HepG2 (cell line): Measurements from ENCODE around the gene GALNT16. TPM values are rescaled to one million over a fixed set of nuclear protein-coding genes. Genes with fewer than 3 reads are reported as not detected.

ENCODE experiments used
- AGO2 ChIP-seq: fragments of 200-400 bp; formaldehyde crosslinking; optimal IDR thresholded peaks from 2 replicates; pipeline ENCODE3; 2017; ENCODE audit warnings: mild to moderate bottlenecking, low read depth, low read length, moderate library complexity
- CCDC6 ChIP-seq: sonication (generic); formaldehyde crosslinking; IDR thresholded peaks from 2 replicates; pipeline ENCODE4 v1.8.1; 2022; ENCODE audit warnings: mild to moderate bottlenecking, missing genetic modification reagents, moderate library complexity
- DR1 ChIP-seq: sonication (generic); formaldehyde crosslinking; IDR thresholded peaks from 2 replicates; pipeline ENCODE4 v1.8.0; 2021; ENCODE audit warnings: mild to moderate bottlenecking, missing genetic modification reagents, inconsistent platforms
- EZH2 ChIP-seq: conservative IDR thresholded peaks from 2 replicates; pipeline ENCODE4 v1.6.1; 2012; ENCODE audit warnings: mild to moderate bottlenecking, low read depth, low read length, moderate library complexity
- HNRNPH1 ChIP-seq: fragments of 200-400 bp; formaldehyde crosslinking; optimal IDR thresholded peaks from 2 replicates; pipeline ENCODE3; 2017; ENCODE audit warnings: mild to moderate bottlenecking, low read depth, low read length
- KLF6 ChIP-seq: IDR thresholded peaks from 2 replicates; pipeline ENCODE4 v1.8.0; 2016; ENCODE audit warnings: missing biosample characterization, missing genetic modification reagents
- NR2F6 ChIP-seq, 2 experiments: IDR thresholded peaks; 2 replicates each; pipeline ENCODE4 v1.6.1; 2016; ENCODE audit warnings: antibody characterized with exemption in 1 of 2, mild to moderate bottlenecking in 1 of 2
- PAX8 ChIP-seq: sonication (generic); formaldehyde crosslinking; IDR thresholded peaks from 2 replicates; pipeline ENCODE4 v1.8.0; 2022; ENCODE audit warnings: mild to moderate bottlenecking, missing genetic modification reagents, borderline replicate concordance
- SALL1 ChIP-seq: sonication (generic); formaldehyde crosslinking; IDR thresholded peaks from 2 replicates; pipeline ENCODE4 v1.8.0; 2022; ENCODE audit warnings: mild to moderate bottlenecking, missing genetic modification reagents
- SMAD1 ChIP-seq: sonication (generic); formaldehyde crosslinking; IDR thresholded peaks from 2 replicates; pipeline ENCODE4 v1.4.0; 2020; ENCODE audit warnings: missing genetic modification reagents, low read depth, mild to moderate bottlenecking, borderline replicate concordance
- SOX6 ChIP-seq, 2 experiments: fragments of 450-650 bp in 1 of 2; sonication (generic) in 1 of 2; formaldehyde crosslinking in 1 of 2; IDR thresholded peaks; 2 replicates each; pipeline versions ENCODE4 v1.4.0 to v1.6.1; 2017 to 2020; ENCODE audit warnings: antibody characterized with exemption in 1 of 2, mild to moderate bottlenecking in 1 of 2, missing genetic modification reagents in 1 of 2
- TEAD3 ChIP-seq: optimal IDR thresholded peaks from 2 replicates; pipeline ENCODE3; 2016; ENCODE audit warnings: borderline replicate concordance
- ZBTB38 ChIP-seq: sonication (generic); formaldehyde crosslinking; IDR thresholded peaks from 2 replicates; pipeline ENCODE4 v1.5.1; 2020; ENCODE audit warnings: mild to moderate bottlenecking, missing genetic modification reagents
- ZFYVE20 ChIP-seq: sonication (generic); formaldehyde crosslinking; IDR thresholded peaks from 2 replicates; pipeline ENCODE4 v1.8.0; 2023; ENCODE audit warnings: low read depth, mild to moderate bottlenecking, moderate library complexity, missing genetic modification reagents, borderline replicate concordance
- ZNF124 ChIP-seq: sonication (generic); formaldehyde crosslinking; IDR thresholded peaks from 2 replicates; pipeline ENCODE4 v1.4.0; 2020; ENCODE audit warnings: missing genetic modification reagents
- ZNF607 ChIP-seq: sonication (generic); formaldehyde crosslinking; IDR thresholded peaks from 2 replicates; pipeline ENCODE4 v1.5.1; 2020; ENCODE audit warnings: missing genetic modification reagents, mild to moderate bottlenecking, borderline replicate concordance
- ZNF616 ChIP-seq: sonication (generic); formaldehyde crosslinking; IDR thresholded peaks from 2 replicates; pipeline ENCODE4 v1.5.0; 2020; ENCODE audit warnings: low read depth, mild to moderate bottlenecking, missing genetic modification reagents
- polyA plus RNA-seq, 8 experiments: library from polyadenylated mRNA; depleted of rRNA in 3 of 8; stranded (reverse) in 7 of 8; unstranded in 1 of 8; fragments of >200 nt; fragmentation: Illumina TruSeq in 4 of 8; extraction: Trizol in 4 of 8; gene quantifications; 2 replicates each; pipeline versions ENCODE4 v1.2.1 to v1.2.3, GENCODE V29; 2011 to 2016; ENCODE audit warnings: low read depth in 4 of 8, missing spikeins in 1 of 8, mixed read lengths in 1 of 8; ENCODE audit not compliant: insufficient read depth in 1 of 8
- total RNA-seq, 5 experiments: library from RNA; depleted of rRNA; stranded (reverse); fragments of >200 nt; fragmentation: Illumina TruSeq; extraction: Trizol; gene quantifications; 2 replicates each; pipeline ENCODE4 v1.2.3, GENCODE V29; 2016; ENCODE audit warnings: low read depth in 1 of 5
- TF ChIP-seq, protein P1 (sequence below): IDR thresholded peaks from 2 replicates; pipeline ENCODE4 v1.6.1; 2018; ENCODE audit warnings: missing genetic modification reagents, mild to moderate bottlenecking, missing compliant biosample characterization
- TF ChIP-seq, protein P2 (sequence below), 2 experiments: IDR thresholded peaks; 2 replicates each; pipeline ENCODE4 v1.6.1; 2011 to 2012; ENCODE audit warnings: low read length in 2 of 2, borderline replicate concordance in 1 of 2, low read depth in 1 of 2, mild to moderate bottlenecking in 1 of 2, moderate library complexity in 1 of 2
- TF ChIP-seq, protein P3 (sequence below): IDR thresholded peaks from 2 replicates; pipeline ENCODE4 v1.4.0; 2020; ENCODE audit warnings: mild to moderate bottlenecking, missing genetic modification reagents

The GALNT16 gene
- total and polyA plus RNA-seq, 2 of the 13 experiments (the other 11 are each of a cell fraction or from before 2014, with no cell fraction given): 0.54 to 0.82 TPM

DNA sequence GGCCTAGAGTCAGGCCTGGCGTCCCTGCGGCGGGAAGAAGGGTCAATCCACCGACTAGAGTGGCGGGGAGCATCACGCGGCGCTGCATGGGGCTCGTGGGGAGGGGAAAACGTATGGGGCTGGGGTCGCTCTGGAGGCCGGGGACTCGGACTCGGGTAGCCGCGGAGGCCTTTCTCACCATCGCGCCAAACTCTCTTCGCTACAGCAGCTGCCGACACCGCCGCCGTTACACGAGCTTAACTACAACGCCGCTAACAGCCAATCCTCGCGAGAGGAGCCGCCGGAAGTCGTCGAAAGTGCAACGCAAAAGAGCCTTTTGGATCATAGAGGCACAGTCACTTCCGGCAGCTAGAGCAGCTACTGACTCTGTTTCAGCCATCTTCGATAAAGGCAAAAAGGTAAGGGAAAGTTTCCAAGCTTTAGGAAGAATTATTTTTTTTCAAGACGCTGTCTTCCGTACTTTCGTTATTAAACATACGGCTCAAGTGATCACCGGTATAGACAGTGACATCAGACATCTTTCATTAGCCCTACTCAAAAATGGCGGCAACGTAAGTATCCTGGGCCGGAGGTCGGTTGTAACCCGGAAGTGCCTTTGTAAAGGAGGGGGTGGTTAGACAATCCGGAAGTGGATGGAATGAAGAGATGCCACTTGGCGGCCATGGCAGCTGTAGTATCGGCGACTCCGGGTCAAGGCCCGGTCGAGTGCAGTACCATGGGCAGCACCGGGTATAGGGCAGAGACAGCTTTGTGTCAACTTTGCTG, 138.3 kb downstream of the GALNT16 start, which contains the start of the genes ERH and SLC39A9 (continued):
- TF ChIP-seq DR1 (CRISPR knock-in tag): peak; percentile 77
- TF ChIP-seq KLF6 (CRISPR knock-in tag): peak; percentile 29; the same call in 1 of the 2 replicates
- TF ChIP-seq, protein P1, sequence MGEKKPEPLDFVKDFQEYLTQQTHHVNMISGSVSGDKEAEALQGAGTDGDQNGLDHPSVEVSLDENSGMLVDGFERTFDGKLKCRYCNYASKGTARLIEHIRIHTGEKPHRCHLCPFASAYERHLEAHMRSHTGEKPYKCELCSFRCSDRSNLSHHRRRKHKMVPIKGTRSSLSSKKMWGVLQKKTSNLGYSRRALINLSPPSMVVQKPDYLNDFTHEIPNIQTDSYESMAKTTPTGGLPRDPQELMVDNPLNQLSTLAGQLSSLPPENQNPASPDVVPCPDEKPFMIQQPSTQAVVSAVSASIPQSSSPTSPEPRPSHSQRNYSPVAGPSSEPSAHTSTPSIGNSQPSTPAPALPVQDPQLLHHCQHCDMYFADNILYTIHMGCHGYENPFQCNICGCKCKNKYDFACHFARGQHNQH: peak; percentile 72; the same call in 1 of the 2 replicates
- TF ChIP-seq, protein P2, sequence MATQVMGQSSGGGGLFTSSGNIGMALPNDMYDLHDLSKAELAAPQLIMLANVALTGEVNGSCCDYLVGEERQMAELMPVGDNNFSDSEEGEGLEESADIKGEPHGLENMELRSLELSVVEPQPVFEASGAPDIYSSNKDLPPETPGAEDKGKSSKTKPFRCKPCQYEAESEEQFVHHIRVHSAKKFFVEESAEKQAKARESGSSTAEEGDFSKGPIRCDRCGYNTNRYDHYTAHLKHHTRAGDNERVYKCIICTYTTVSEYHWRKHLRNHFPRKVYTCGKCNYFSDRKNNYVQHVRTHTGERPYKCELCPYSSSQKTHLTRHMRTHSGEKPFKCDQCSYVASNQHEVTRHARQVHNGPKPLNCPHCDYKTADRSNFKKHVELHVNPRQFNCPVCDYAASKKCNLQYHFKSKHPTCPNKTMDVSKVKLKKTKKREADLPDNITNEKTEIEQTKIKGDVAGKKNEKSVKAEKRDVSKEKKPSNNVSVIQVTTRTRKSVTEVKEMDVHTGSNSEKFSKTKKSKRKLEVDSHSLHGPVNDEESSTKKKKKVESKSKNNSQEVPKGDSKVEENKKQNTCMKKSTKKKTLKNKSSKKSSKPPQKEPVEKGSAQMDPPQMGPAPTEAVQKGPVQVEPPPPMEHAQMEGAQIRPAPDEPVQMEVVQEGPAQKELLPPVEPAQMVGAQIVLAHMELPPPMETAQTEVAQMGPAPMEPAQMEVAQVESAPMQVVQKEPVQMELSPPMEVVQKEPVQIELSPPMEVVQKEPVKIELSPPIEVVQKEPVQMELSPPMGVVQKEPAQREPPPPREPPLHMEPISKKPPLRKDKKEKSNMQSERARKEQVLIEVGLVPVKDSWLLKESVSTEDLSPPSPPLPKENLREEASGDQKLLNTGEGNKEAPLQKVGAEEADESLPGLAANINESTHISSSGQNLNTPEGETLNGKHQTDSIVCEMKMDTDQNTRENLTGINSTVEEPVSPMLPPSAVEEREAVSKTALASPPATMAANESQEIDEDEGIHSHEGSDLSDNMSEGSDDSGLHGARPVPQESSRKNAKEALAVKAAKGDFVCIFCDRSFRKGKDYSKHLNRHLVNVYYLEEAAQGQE (IDR thresholded peaks at IDR 0.05; ENCODE audit: borderline replicate concordance in 1 of 2, low read depth in 1 of 2, low read length in 2 of 2): peak in 1 of 2 experiments; percentile 83; a peak in 3 of 4 replicates
- TF ChIP-seq, protein P3, sequence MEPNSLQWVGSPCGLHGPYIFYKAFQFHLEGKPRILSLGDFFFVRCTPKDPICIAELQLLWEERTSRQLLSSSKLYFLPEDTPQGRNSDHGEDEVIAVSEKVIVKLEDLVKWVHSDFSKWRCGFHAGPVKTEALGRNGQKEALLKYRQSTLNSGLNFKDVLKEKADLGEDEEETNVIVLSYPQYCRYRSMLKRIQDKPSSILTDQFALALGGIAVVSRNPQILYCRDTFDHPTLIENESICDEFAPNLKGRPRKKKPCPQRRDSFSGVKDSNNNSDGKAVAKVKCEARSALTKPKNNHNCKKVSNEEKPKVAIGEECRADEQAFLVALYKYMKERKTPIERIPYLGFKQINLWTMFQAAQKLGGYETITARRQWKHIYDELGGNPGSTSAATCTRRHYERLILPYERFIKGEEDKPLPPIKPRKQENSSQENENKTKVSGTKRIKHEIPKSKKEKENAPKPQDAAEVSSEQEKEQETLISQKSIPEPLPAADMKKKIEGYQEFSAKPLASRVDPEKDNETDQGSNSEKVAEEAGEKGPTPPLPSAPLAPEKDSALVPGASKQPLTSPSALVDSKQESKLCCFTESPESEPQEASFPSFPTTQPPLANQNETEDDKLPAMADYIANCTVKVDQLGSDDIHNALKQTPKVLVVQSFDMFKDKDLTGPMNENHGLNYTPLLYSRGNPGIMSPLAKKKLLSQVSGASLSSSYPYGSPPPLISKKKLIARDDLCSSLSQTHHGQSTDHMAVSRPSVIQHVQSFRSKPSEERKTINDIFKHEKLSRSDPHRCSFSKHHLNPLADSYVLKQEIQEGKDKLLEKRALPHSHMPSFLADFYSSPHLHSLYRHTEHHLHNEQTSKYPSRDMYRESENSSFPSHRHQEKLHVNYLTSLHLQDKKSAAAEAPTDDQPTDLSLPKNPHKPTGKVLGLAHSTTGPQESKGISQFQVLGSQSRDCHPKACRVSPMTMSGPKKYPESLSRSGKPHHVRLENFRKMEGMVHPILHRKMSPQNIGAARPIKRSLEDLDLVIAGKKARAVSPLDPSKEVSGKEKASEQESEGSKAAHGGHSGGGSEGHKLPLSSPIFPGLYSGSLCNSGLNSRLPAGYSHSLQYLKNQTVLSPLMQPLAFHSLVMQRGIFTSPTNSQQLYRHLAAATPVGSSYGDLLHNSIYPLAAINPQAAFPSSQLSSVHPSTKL (CRISPR knock-in tag): no peak; the same call in 1 of the 2 replicates
- TF ChIP-seq NR2F6 (IDR thresholded peaks at IDR 0.05): peak; percentile 15; the same call in 1 of the 2 replicates
- no peak; the same call in 1 of the 2 replicates for TF ChIP-seq NR2F6 (CRISPR knock-in tag; IDR thresholded peaks at IDR 0.05)
- TF ChIP-seq SMAD1 (CRISPR knock-in tag): no peak
- peak; percentile 27; the same call in 1 of the 2 replicates for TF ChIP-seq SALL1
- no peak for TF ChIP-seq ZFYVE20
- no peak for TF ChIP-seq EZH2
- TF ChIP-seq ZNF607 (CRISPR knock-in tag): 0 out of 2 replicates have a peak, but pooled peaks have one; percentile 18
- TF ChIP-seq HNRNPH1: no peak
- TF ChIP-seq SOX6 (IDR thresholded peaks at IDR 0.05): no peak
- peak; percentile 27; the same call in 1 of the 2 replicates for TF ChIP-seq SOX6 (CRISPR knock-in tag; IDR thresholded peaks at IDR 0.05)
- no peak for TF ChIP-seq ZNF616 (CRISPR knock-in tag)
- peak; percentile 52; the same call in 1 of the 2 replicates for TF ChIP-seq PAX8 (CRISPR knock-in tag)
- TF ChIP-seq ZNF124 (CRISPR knock-in tag): peak; percentile 67
- peak; percentile 75; the same call in 1 of the 2 replicates for TF ChIP-seq CCDC6
- TF ChIP-seq AGO2: peak; percentile 2
- peak; percentile 37 for TF ChIP-seq TEAD3 (CRISPR knock-in tag)
- TF ChIP-seq ZBTB38 (CRISPR knock-in tag): no peak
